Measurements from ENCODE around the gene LTC4S. TPM values are rescaled to one million over a fixed set of nuclear protein-coding genes. Genes with fewer than 3 reads are reported as not detected.

LTC4S gene
- total and polyA plus RNA-seq, 3 experiments from 2014 or later: 0.57 to 4.0 (median 1.0) TPM

DNA sequence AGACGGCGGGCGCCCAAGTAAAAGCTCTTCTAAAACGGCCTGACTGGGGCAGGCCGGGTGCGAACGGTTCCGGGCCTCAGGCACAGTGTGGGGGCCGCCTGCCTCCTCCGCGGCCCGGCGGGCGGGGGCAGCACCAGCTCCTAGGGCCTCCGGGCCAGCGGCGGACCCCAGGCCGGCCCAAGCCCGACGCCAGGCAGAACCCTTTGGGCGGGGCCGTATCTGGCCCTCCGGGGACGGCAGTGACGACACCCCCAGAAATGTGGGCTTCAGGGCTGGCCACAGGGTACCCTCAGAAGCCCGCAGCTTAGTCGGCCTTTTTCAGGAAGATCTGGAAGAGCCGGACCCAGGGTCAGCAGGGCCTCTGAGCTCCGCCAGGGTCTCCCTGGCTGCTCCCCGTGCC is 4.0 kb downstream of the LTC4S start:
- Histone ChIP-seq H3K27ac (ENCODE audit: low read depth, low read length) (no peak overlapping the region), H3K9me3 (ENCODE audit: low read length) (no peaks in the 10 kb centered on the region), H3K36me3 (ENCODE audit: insufficient read depth, low read length) (peaks cover 9% of the 10 kb centered on the region), H3K4me1 (ENCODE audit: insufficient read depth, low read length) (peaks cover 35% of the 10 kb centered on the region), H3K27me3 (ENCODE audit: insufficient read depth, low read length, poor library complexity, severe bottlenecking) (no peaks in the 10 kb centered on the region), H3K4me3 (ENCODE audit: low read length) (no peak overlapping the region)
- ChIA-PET CTCF (interaction anchor here (0.6 to 5.9 kb wide), 8 partner anchors 8 to 128 kb away, joined by 3 to 61 read pairs (median 3); no protein-coding TSS in a partner anchor), POLR2A (interaction anchor here (1.2 kb wide), 2 partner anchors 8 to 17 kb away, joined by 3 to 5 read pairs; no protein-coding TSS in a partner anchor)
- Mint-ChIP-seq H3K4me1 (peaks cover 29 to 41% (median 36%) of the 10 kb centered on the region in 3 donors), H3K27me3 (no peaks in the 10 kb centered on the region), H3K36me3 (peaks cover 3 to 37% (median 5%) of the 10 kb centered on the region in 3 donors), H3K4me3 (peak overlapping the region in 3 of 7 donors; percentile 10 to 81 (median 67)), H3K9me3 (no peaks in the 10 kb centered on the region), H3K27ac (peak overlapping the region in 1 of 8 donors; percentile 79)
- DNase-seq: no peak

DNA sequence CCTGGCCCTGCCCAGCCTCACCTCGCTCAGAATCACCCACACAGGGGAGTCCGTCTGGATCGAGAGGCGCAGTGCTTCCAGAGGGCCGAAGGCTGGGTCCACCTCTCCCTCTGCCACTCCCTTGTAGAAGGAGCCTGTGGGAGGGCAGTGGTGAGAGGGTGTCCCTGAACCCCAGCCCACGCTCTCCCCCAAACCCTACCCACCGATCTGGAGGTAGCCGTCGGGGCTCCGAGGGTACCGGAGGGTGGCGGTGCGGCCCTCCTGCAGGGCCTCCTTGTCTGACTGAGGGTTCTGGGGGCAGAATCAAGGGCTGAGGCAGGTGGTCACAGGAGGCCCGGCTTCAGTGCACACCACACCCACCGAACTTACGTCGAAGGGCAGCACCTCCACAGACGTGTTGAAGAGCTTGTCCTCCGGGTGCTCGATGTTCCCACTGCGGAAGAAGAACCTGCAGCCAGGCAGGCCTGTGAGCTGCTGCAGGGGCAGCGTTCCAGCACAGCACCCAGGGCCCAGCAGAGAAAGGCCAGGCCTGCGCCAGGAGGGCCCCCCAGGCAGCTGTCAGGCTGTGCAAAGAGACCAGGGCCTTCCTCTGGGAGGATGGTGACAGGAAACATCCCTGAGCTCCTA is 4.5 kb downstream of the LTC4S start:
- ChIA-PET CTCF (interaction anchor here (1.3 to 5.9 kb wide), 3 partner anchors 33 to 128 kb away, joined by 3 to 61 read pairs (median 4); no protein-coding TSS in a partner anchor), POLR2A (interaction anchor here (1.2 kb wide), 1 partner anchor 16 kb away, joined by 3 read pairs; no protein-coding TSS in a partner anchor)
- Mint-ChIP-seq H3K9me3 (no peaks in the 10 kb centered on the region), H3K4me3 (no peak overlapping the region), H3K36me3 (peaks cover 3 to 37% (median 5%) of the 10 kb centered on the region in 3 donors), H3K27me3 (no peaks in the 10 kb centered on the region), H3K4me1 (peaks cover 28 to 40% (median 34%) of the 10 kb centered on the region in 3 donors), H3K27ac (no peak overlapping the region)
- H3K27me3 ChIP-seq (ENCODE audit: insufficient read depth, low read length, poor library complexity, severe bottlenecking): no peaks in the 10 kb centered on the region
- H3K4me3 ChIP-seq (ENCODE audit: low read length): no peak overlapping the region
- H3K4me1 ChIP-seq (ENCODE audit: insufficient read depth, low read length): peaks cover 39% of the 10 kb centered on the region
- no peak overlapping the region for H3K27ac ChIP-seq (ENCODE audit: low read depth, low read length)
- no peaks in the 10 kb centered on the region for H3K9me3 ChIP-seq (ENCODE audit: low read length)
- DNase-seq: no peak
- peaks cover 9% of the 10 kb centered on the region for H3K36me3 ChIP-seq (ENCODE audit: insufficient read depth, low read length)

GRCh38 chr5:179798771-179799643 is 5.2 kb downstream of the LTC4S start:
- DNase-seq: peak in 1 of 5 donors; percentile 47
- ChIA-PET POLR2A (no interaction called here), CTCF (interaction anchor here (5.9 kb wide), 1 partner anchor 34 kb away, joined by 61 read pairs; no protein-coding TSS in a partner anchor)
- H3K9me3 Mint-ChIP-seq: no peaks in the 10 kb centered on the region
- H3K27ac ChIP-seq (ENCODE audit: low read depth, low read length): no peak overlapping the region
- H3K9me3 ChIP-seq (ENCODE audit: low read length): no peaks in the 10 kb centered on the region
- peaks cover 38% of the 10 kb centered on the region for H3K4me1 ChIP-seq (ENCODE audit: insufficient read depth, low read length)
- no peaks in the 10 kb centered on the region for H3K27me3 ChIP-seq (ENCODE audit: insufficient read depth, low read length, poor library complexity, severe bottlenecking)
- H3K27ac Mint-ChIP-seq: peak overlapping the region in 1 of 8 donors; percentile 29
- peaks cover 27 to 39% (median 31%) of the 10 kb centered on the region in 3 donors for H3K4me1 Mint-ChIP-seq
- H3K27me3 Mint-ChIP-seq: no peaks in the 10 kb centered on the region
- no peak overlapping the region for H3K4me3 ChIP-seq (ENCODE audit: low read length)
- peak overlapping the region in 2 of 7 donors; percentile 19 to 57 for H3K4me3 Mint-ChIP-seq
- peaks cover 9% of the 10 kb centered on the region for H3K36me3 ChIP-seq (ENCODE audit: insufficient read depth, low read length)
- peaks cover 3 to 37% (median 5%) of the 10 kb centered on the region in 3 donors for H3K36me3 Mint-ChIP-seq

DNA sequence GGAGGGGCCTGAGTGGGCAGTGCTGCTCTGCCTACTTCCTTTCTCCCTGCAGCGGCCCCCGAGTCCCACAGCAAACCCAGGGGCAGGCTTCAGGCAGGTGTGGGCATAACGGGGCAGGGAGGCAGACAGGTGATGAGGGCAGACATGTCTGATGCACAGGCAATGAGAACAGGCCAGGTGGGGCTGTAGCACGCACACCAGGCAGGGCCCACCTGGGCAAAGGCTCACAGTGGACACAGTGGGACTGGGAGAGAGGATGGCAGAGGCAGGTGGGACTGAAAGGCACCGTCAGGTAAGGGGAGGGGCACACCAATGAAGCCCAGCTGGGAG is 5.8 kb downstream of the LTC4S start:
- no peak for DNase-seq
- CTCF ChIA-PET: no interaction called here
- POLR2A ChIA-PET: no interaction called here

GRCh38 chr5:179800071-179800695 is 6.4 kb downstream of the LTC4S start:
- H3K9me3 Mint-ChIP-seq: peaks cover 0 to under 1% (median 0%) of the 10 kb centered on the region in 5 donors
- H3K27me3 ChIP-seq (ENCODE audit: insufficient read depth, low read length, poor library complexity, severe bottlenecking): no peaks in the 10 kb centered on the region
- H3K27ac Mint-ChIP-seq: no peak overlapping the region
- H3K4me1 Mint-ChIP-seq: peaks cover 28 to 39% (median 31%) of the 10 kb centered on the region in 3 donors
- H3K4me1 ChIP-seq (ENCODE audit: insufficient read depth, low read length): peaks cover 38% of the 10 kb centered on the region
- ChIA-PET POLR2A (no interaction called here), CTCF (interaction anchor here (0.6 kb wide), 1 partner anchor 51 kb away, joined by 3 read pairs; no protein-coding TSS in a partner anchor)
- no peak overlapping the region for H3K4me3 ChIP-seq (ENCODE audit: low read length)
- no peak overlapping the region for H3K27ac ChIP-seq (ENCODE audit: low read depth, low read length)
- H3K4me3 Mint-ChIP-seq: peak overlapping the region in 1 of 7 donors; percentile 27
- H3K9me3 ChIP-seq (ENCODE audit: low read length): no peaks in the 10 kb centered on the region
- no peak for DNase-seq
- H3K36me3 ChIP-seq (ENCODE audit: insufficient read depth, low read length): peaks cover 9% of the 10 kb centered on the region
- H3K27me3 Mint-ChIP-seq: no peaks in the 10 kb centered on the region
- H3K36me3 Mint-ChIP-seq: peaks cover 3 to 39% (median 5%) of the 10 kb centered on the region in 3 donors

More for the DNA sequence above, 5.8 kb downstream of the LTC4S start:
- Mint-ChIP-seq H3K36me3 (peaks cover 3 to 37% (median 5%) of the 10 kb centered on the region in 3 donors), H3K4me3 (peak overlapping the region in 1 of 7 donors; percentile 57), H3K27me3 (no peaks in the 10 kb centered on the region), H3K27ac (peak overlapping the region in 1 of 8 donors; percentile 29), H3K9me3 (no peaks in the 10 kb centered on the region), H3K4me1 (peaks cover 26 to 39% (median 31%) of the 10 kb centered on the region in 3 donors)
- H3K27ac ChIP-seq (ENCODE audit: low read depth, low read length): no peak overlapping the region
- H3K9me3 ChIP-seq (ENCODE audit: low read length): no peaks in the 10 kb centered on the region
- H3K4me3 ChIP-seq (ENCODE audit: low read length): no peak overlapping the region
- no peaks in the 10 kb centered on the region for H3K27me3 ChIP-seq (ENCODE audit: insufficient read depth, low read length, poor library complexity, severe bottlenecking)
- peaks cover 9% of the 10 kb centered on the region for H3K36me3 ChIP-seq (ENCODE audit: insufficient read depth, low read length)
- H3K4me1 ChIP-seq (ENCODE audit: insufficient read depth, low read length): peaks cover 38% of the 10 kb centered on the region

- Histone ChIP-seq H3K36me3 (ENCODE audit: insufficient read depth, low read length) (peaks cover 9% of the 10 kb centered on the region), H3K9me3 (ENCODE audit: low read length) (no peaks in the 10 kb centered on the region), H3K27me3 (ENCODE audit: insufficient read depth, low read length, poor library complexity, severe bottlenecking) (no peaks in the 10 kb centered on the region), H3K4me3 (ENCODE audit: low read length) (no peak overlapping the region), H3K27ac (ENCODE audit: low read depth, low read length) (no peak overlapping the region), H3K4me1 (ENCODE audit: insufficient read depth, low read length) (peaks cover 39% of the 10 kb centered on the region)
- H3K4me3 Mint-ChIP-seq: no peak overlapping the region
- DNase-seq: no peak
- peaks cover 0 to 4% (median 0%) of the 10 kb centered on the region in 5 donors for H3K9me3 Mint-ChIP-seq
- no peaks in the 10 kb centered on the region for H3K27me3 Mint-ChIP-seq
- CTCF ChIA-PET: interaction anchor here (0.6 to 2.2 kb wide), 2 partner anchors 19 to 51 kb away, joined by 3 to 21 read pairs; partner anchors contain the start of gene SQSTM1
- POLR2A ChIA-PET: no interaction called here
- no peak overlapping the region for H3K27ac Mint-ChIP-seq
- H3K4me1 Mint-ChIP-seq: peaks cover 30 to 39% (median 34%) of the 10 kb centered on the region in 3 donors
- H3K36me3 Mint-ChIP-seq: peaks cover 3 to 39% (median 5%) of the 10 kb centered on the region in 3 donors
Measured at GRCh38 chr5:179800696-179801201, 7.0 kb downstream of the LTC4S start.

Data from CD8-positive, alpha-beta memory T cell (primary cell).